GM18867 (cell line): ENCODE data around the gene PUDP.

Source experiments
- ATAC-seq: cut with Tn5 transposase; IDR thresholded peaks from one replicate; pipeline ENCODE4 v1.9.1; 2021; ENCODE audit warnings: mild to moderate bottlenecking, moderate library complexity; ENCODE audit not compliant: unreplicated experiment

PUDP gene

GRCh38 chrX:7147413-7147977 lies 458 bp downstream of the PUDP start, which contains the start of gene STS:
Gene STS (plus strand): TSS chrX:7147712. CDS start chrX:7253200, 105,488 bp downstream.
- ATAC-seq, result peak; percentile 47

DNA sequence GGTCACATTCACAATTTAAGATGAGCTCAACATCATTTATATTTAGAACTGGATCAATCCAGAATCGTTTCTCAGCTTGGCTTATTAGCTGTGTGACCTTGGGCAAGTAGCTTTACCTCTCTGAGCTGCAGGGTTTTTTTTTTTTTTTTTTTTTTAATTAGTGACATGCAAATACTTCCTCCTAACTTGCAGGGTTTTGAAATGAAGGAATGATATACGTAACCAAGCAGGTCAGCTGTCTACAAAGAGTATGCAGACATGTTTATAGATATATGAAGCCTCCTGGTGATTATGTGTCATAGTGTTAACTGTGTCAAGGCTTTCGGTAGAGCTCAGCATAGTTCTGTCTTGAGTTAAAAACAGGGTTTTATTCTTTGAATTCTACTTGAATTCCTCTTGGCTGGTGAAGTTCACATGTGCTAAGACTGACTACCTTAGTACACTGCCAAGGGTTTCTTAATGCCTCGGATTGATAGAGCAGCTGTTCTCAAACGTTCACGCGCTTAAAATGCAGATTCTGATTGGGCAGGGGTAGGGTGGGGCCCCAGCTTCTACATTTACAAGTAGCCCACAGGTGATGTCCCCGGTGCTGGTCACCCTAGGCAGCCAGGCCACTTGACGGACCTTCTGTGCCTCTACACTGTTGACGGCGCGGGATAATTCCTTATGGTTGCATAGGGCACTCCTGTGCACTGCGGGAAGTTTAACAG lies 1.1 kb downstream of the PUDP start:
- peak; percentile 13 for ATAC-seq

DNA sequence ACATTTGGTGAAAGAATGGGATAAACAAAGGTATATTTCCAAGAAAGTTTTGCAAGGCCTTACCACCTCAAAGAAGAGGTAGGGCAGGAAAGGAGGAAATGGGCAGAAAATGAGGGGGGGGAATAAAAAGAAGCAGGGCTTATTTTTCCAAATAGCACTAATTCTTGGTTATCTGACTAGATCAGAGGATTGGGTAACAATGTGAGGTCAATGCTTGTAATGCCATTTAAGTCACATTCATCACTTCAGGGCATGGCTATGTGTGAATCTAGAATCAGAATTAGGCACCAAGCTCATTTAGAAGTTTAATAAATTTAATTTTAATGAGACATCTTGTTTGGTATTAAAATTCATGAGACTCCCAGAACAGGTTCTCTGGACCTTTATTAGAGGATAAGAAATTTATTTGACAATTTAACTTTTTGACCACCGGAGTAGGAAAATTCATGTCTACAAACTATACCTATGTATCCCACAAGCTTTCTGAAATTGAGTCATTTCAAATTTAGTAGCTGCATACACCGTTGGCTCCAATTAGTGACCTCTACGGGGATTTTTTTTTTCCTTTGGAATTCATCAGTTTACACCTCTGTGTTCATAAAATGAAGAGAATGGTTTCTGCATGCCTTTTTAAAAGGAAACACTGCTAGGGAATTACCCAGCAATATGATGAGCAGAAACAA lies 1.8 kb downstream of the PUDP start:
- no peak for ATAC-seq

DNA sequence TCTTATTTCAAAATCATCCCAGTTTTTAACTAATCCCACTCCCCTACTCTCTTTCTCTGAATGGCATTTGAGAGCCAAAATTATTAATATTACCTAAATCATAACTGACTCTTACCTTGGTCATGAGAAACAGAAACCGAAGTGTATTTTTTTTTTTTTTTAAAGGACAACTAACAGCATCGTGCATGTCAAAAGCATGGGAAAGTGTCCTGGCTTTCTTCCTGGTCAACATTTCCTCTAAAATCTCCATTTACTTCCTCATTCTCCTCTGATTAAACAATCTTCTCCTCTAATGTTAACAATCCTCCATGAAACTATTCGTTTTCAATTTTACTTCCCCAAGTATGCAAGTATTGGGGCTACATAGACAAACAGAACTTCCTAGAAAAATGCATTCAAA lies 2.5 kb downstream of the PUDP start:
- ATAC-seq, result no peak

- no peak for ATAC-seq
Measured at GRCh38 chrX:7143941-7144525, 3.9 kb downstream of the PUDP start.

DNA sequence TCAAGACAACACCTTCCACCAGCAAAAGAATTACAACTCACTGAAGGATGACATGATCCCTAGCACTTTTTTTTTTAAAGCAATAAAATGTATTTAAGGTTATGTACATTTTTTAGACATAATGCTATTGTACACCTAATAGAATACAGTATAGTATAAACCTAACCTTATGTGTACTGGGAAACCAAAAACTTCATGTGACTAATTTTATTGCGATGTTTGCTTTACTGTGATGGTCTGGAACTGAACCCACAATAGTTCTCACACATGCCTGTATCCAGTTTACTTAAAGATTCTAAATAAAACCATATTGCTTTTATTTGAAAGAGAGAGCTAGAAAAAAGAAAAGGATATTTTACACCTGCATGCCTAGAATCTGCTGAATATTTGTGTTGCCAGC lies 4.9 kb downstream of the PUDP start:
- ATAC-seq, result no peak

DNA sequence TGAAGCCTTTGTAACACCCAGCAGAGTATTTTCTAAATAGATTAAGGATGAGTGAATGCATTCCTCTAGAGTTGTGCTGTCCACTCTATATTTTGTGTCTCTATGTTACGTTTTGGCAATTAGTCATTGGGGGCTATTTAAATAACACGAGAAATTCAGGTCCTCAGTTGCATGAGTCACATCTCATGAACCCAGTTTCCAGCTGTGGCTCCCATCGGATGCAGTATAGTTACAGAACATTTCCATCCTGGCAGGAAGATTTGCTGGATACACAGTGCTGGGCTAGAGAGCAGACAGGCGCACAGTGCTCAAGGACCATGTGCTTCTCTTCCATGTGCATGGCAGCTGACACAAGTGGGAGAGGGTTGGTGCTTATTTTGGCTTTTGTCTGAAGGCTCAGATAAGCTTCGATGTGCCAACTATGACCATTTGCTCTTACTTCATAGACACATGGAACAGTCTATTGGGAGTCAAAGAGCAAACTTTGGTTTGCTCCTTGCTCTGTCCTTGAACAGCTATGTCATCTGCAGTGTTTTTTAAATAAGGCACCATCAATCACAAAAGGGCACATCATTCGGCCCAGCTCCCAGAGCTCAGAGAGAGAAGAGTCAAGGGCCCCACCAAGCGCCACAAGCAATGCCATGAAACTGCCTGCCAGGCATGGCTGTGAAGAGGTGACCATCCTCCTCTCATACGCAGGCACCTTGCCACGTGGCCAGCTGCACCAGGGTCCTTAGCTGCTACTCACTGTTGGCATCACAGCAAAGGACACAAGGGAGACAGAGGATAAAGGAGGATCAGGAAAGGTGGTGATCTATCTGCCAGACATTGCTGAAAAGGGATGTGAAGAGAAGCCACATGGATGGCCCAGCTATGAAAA lies 8.5 kb downstream of the PUDP start:
- ATAC-seq, result no peak

DNA sequence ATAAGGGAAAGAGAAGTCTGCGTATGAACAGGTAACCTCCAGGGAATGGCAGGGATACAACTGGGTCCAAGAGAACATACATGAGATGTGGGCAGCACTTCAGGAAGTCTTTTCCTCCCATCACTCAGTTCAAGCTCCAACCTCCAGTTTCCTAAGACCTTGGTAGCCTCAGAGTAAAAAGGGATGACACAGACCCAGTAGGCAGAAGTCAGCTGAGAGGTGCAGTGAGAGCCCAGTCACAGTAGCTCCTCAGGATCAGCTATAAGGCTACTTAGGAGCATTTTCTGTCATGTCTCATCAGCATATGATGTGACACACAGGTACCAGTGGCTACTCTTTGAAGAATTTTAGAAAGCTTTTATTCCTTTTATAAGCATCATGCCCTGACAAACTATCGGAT lies 13.0 kb downstream of the PUDP start:
- no peak for ATAC-seq

DNA sequence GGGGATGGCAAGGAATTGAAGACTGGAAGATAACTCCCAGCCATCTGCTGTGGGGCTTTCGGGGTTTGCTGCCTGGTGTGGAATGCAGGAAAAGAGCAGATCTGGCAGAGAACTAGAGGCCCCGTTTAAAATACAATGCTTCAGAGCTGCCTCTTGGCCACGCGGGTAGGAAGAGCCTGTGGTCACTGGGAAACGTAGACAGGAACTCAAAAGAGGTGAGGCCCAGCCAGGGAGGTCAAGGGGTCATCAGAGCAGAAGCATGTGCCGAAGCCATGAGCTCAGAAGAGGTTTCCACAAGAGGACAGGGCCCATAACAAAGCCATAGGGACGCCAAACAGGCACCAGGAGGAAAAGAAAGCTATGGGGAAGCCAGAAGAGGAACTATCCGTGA lies 14.9 kb downstream of the PUDP start:
- ATAC-seq, result no peak

DNA sequence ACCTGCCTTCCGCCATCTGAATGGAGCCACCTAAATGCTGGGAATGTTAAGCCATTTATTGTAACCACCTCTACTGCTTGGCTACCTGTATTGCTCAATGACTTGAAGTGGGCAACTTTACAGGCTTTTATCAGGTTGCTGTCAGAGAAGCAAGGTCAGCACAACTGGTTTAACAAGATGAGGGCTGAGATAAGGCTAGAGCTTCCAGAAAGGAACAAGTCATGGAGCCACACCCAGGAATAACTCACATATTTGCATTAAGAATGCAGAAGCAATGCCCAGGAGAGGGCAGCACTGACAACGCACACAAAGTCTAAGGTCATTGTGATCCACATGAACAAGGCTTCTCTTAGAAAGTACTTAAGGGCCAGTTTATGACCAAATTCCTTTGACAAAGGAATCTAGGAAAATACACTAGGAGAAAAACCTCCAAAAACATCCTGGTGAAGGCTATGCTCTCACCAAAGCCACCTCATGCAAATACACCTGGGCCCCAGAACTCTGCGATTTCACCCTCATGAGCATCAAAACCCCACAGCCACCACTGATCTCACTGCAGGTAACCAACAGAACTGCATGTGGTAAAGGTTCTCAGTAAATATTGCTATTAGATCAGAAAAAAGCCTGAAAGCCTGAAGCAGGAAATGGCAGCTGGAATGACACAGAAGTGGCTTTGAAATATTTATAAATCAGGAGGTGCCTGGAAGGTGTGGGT lies 15.5 kb downstream of the PUDP start:
- ATAC-seq, result peak; percentile 80

GRCh38 chrX:7131621-7132020 lies 16.3 kb downstream of the PUDP start:
- no peak for ATAC-seq

GRCh38 chrX:7127056-7127455 lies 20.9 kb downstream of the PUDP start:
- no peak for ATAC-seq

DNA sequence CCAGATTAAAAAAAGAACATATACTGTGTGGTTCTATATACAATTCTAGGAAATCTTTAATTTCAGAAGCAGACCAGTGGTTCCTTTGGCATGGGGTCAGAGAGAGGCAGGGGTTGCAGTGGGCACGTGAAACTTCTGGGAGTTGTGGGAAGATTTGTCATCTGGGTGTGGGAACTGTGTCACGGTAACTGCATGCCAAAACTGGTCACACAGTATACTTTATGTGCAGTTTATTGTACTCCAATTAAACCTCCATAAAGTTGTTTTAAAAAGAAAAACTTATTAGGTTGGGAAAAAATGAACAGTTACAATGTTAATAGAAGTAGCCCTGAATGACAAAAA lies 27.1 kb downstream of the PUDP start:
- ATAC-seq, result no peak

DNA sequence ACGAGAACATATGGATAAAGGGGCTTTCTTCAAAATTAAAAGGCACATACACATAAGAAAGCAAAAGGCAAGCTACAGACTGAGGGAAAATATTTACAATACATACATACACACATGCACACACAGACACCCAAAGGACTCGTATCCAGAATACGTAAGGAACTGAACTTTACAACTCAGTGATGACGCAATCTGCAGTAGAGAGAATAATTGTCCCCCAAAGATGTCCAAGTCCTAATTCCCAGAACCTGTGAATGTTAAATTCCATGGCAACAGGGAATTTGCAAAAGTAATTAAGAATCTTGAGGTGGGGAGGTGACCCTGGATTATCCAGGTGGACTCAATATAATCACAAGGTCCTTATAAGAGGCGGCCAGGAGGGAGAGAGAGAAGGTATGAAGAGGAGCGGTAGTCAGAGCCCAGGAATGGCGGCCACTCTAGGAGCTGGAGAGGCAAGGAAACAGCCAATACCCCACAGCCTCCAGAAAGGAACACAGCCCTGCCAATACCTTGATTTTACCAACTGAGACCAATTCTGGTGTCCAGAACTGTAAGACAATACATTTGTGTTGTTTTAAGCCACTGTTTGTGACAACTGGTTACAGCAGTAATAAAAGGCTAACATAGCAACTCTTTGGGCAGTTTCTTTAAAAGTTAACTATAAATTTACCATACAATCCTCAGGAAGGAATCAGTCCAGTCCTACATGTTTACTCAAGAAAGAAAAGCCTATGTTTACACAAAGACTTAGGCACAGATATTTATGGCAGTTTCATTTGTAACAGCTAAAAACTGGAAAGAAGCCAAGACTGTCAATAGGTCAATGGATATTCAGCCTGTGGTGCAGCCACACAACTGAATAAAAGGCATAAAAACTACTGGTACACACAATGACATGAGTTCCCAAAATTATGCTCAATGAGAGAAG lies 27.7 kb downstream of the PUDP start:
- no peak for ATAC-seq

DNA sequence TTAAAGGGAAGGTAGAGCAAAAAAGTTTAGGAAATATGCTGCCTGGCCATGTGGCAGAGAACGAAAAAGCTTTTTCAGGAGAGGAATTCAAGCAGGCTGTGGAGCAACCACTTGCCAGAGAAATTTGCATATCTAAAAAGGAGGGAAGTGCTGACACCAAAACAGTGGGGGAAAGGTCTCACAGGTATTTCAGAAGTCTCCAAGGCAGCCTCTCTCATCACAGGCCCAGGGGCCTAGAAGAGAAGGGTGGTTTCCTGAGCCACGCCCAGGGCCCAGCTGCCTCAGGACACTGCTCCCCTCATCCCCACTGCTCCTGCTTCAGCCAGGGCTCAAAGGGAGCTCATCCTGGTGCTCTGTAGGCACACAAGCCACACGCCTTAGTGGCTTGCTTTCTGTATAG lies 30.4 kb downstream of the PUDP start:
- no peak for ATAC-seq

- no peak for ATAC-seq
Measured at GRCh38 chrX:7116081-7116480, 31.9 kb downstream of the PUDP start.

DNA sequence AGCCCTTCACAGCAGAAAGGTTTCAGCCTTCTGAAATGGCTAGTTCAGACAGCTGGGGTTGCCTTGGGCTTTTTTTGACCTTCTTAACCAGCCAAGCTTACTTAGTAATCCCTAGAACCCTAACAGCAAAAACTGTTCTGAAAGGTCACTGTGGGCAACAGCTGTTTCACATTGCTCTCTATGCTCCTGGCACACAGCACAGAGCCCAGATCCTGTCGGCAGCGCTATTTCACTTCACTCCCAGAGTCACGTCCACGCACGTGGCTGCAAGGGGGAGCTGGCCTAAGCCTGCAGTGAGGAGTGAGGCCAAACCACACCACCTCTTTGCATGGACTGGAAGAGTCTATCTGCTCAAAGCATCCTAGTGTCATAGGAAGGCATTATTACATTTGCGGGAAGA lies 32.4 kb downstream of the PUDP start:
- ATAC-seq, result peak; percentile 76

DNA sequence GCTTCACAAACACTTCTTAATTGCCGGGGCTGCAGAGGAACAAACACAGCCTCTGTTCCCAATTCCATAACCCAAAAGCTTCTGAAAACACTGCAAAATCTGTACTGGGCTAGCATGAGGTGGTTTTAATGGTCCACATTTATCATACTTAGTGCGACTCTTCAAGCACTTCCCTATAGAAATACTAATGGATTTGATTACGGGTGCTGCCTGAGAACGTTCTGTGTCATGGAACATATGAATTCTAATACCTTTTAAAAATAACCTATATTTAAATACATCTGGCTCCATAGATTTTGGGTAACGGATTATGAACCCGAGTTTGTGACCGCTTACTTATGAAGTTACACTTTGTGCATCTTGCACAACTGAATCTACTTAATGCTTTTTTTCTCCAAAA lies 35.9 kb downstream of the PUDP start:
- no peak for ATAC-seq

DNA sequence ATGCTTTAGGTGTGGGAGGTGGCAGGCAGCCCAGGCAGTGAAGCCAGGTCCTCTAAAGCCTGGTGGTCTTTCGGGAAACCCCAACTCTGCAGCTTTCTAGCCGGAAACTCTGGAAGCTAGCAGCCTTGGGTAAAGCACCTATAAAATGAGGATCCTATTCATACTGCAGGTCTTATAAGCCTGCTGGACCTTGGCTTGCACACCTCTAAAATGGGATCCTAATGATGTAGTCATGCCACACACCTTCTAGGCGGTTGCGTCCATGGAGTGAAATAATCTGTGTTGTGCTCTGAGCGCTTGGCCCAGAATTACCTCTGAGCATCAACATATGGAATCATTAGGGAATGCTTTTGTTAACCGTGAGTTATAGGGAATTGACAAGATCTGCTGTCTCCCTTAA lies 36.4 kb downstream of the PUDP start:
- ATAC-seq, result no peak
